Measurements from ENCODE around the gene LZTR1.
A peak's percentile ranks its signal among the peaks of the same experiment; 100 is the strongest.
"Not testable (repeated sequence)": the region's sequence is repeated elsewhere in the genome, so short reads cannot be mapped to it uniquely, and the experiment has no call there.

The LZTR1 gene
- total RNA-seq: 7.1 to 24.6 (median 10.9) reads per million in 17 experiments

DNA sequence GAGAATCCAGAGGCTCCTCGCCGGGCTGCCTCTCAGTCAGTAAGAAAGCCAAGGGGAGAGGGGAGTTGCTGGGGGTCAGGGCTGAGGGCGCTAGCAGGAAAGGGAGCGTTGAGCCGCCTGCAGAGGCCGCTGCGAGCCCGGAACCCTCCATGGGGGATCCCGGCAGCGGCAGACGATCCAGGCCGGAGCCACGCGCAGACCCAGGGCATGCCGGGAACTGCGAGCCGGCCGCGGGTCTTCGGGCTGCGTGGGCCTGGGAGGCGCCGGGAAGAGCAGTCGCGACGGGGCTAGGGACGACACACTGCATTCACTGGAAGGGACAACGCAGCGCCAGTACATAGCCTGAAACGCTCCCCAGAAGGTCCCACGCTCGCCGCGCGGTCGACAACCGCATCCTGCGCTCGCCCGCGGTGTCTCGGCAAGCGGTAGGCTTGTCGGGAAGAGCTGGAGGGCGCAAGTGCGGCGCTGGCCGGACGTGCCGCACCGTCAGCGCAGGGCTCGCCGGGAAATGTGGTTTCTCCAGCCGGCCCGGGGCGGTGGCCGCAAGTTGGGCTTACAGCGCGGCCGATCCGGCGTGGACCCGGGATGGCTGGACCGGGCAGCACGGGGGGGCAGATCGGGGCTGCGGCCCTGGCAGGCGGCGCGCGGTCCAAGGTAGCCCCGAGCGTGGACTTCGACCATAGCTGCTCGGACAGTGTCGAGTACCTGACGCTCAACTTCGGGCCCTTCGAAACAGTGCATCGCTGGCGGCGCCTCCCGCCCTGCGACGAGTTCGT is at the start of gene LZTR1:
Gene LZTR1 (plus strand): TSS at position 511 of the 776 bp plus-strand sequence. CDS start 75 bp downstream, at position 586.
- peak; percentile 86 to 94 (median 90) for DNase-seq

DNA sequence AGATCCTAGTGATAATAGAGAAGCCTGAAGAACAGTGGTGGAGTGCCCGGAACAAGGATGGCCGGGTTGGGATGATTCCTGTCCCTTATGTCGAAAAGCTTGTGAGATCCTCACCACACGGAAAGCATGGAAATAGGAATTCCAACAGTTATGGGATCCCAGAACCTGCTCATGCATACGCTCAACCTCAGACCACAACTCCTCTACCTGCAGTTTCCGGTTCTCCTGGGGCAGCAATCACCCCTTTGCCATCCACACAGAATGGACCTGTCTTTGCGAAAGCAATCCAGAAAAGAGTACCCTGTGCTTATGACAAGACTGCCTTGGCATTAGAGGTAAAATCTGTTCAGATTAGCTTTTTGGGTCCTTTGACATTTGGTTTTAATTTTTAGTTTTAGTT is 48.2 kb upstream of the LZTR1 start:
- DNase-seq: no peak

DNA sequence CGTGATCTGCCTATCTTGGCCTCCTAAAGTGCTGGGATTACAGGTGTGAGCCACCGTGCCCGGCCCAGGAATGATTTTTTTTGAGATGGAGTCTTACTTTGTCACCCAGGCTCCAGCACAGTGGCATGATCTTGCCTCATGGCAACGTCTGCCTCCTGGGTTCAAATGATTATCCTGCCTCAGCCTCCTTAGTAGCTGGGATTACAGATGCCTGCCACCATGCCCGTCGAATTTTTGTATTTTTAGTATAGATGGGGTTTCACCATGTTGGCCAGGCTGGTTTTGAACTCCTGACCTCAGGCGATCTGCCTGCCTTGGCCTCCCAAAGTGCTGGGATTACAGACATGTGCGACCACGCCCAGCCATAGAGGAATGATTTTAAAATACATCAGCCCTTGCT is 47.0 kb upstream of the LZTR1 start:
- DNase-seq: not testable (repeated sequence)

DNA sequence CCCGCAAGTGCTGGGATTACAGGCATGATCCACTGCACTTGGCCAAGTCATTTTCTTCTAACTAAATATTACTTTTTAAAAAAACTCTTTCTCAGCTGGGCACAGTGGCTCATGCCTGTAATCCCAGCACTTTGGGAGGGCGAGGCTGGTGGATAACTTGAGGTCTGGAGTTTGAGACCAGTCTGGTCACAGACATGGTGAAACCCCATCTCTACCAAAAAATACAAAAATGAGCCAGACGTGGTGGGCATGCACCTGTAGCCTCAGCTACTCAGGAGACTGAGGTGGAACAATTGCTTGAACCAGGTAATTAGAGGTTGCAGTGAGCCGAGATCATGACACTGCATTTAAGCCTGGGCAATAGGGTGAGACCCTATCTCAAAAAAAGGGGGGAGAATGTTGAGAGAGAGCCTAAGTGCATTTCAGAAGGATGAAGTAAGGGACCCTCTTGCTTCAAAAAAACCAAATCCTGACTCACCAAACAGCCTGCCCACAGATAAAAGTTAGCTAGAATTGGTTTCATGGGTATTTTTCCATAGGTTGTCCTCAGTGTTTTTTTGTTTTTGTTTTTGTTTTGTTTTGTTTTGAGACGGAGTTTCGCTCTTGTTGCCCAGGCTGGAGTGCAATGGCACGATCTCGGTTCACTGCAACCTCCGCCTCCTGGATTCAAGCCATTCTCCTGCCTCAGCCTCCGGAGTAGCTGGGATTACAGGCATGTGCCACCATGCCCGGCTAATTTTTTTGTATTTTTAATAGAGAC is 46.1 kb upstream of the LZTR1 start:
- DNase-seq: not testable (repeated sequence)

DNA sequence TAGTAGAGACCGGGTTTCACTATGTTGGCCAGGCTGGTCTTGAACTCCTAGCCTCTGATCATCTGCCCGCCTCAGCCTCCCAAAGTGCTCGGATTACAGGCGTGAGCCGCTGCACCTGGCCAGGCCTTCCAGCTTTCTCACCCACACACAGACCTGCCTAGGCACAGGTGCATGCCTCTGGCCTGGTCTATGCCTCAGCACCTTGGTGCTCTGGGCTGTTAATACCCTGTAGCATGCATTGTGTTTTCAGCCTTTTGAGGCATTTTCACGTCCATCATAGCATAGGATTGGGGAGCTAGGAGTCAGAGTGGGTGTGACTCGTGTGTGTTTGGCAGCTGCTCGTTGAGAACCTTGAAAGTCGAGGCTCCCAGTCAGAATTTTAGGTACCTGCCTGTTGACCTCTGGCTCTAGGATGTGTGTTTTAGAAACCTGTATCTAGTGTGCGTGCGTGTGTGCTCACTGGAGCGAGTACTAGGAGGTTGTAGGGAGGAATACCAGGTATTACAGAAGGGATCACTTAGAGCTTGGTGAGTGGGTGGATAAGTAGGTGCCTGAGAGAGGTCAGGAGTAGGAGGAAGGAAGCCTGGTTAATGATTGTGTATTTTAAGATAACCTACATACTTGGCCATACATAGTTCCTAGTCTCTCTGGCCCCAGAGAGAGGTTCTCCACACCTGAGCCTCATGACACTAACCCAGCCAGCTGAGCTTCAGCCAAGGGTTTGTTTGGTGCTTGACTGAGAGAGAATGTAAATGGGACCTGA is 44.9 kb upstream of the LZTR1 start:
- DNase-seq: no peak

DNA sequence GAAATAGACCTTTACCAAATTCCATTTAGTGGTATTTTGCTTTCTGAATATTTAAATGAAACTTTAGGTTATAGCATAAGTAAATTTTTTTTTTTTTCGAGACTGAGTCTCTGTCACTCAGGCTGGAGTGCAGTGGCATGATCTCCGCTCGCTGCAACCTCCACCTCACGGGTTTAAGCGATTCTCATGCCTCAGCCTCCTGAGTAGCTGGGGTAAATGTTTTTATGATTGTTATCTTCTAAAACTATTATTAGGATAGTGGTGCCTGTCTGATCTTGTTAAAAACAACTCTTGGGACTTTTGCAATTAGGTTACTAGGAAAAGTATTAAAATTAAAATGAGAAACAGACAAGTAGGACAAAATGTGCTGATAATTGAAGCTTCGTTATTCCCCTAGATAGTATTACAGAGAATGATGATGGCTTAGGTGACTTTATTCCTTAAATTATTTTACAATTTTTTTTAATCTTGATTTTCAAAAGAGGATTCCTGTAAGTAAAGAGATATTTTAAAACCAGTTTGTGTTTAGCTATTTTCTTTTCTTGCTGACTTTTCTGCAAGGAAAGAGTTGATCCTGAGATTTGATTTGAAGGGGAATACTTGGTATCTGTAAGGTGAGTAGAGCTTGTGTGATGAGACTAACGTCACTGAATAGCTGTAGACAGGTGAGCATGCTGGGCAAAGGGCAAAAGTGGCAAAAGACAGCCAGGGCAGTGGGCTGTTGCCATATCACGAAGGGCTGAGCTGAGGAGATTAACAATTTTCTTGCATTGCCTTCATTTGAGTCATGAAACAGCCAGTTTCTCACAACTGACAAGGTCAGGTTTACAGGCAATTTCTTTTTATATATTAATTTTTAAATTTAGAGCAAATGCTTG is 44.1 kb upstream of the LZTR1 start:
- DNase-seq: no peak

DNA sequence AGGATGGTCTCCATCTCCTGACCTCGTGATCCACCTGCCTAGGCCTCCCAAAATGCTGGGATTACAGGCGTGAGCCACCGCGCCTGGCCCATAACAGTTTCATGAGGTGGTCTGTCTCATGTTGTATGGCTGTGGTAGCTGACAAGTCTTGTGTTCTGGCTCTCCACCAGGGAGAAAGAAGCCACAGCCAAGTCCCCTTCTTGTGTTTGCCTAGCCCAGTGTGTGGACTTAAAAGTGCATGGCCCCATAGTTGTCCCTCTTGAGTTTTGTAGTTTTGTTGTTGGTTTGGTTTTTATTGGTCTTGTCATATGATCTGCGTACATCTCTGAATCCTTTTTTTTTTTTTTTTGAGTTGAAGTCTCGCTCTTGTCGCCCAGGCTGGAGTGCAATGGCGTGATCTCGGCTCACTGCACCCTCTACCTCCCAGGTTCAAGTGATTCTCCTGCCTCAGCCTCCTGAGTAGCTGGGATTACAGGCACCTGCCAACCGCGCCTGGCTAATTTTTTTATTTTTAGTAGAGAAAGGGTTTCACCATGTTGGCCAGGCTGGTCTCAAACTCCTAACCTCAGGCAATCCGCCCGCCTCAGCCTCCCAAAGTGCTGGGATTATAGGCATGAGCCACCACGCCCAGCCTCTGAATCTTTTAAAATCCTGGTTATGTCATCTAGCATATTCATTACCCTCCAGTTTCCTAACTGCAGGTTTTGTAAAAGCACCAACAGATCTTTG is 42.5 kb upstream of the LZTR1 start:
- not testable (repeated sequence) for DNase-seq

DNA sequence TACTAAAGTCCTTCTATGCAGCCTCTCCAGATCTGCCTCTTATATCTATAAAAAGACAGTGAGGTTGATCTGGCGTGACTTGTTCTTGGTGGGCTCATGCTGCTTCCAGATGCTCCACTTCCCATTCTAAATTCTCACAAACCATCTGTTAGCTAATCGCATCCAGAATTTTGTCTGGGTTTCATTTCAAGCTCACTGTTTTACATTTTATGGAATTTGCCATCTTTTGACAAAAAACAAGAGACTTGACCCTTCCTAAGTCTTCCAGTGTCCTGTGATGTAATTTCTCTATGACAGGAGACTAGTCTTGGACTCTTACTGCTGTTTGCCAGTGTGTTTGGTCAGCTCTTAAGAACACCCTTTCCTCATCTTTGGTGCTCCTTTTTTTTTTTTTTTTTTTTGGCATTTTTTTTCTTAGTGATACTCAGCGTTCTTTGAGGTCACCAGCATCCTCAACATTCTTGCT is 41.9 kb upstream of the LZTR1 start:
- no peak for DNase-seq

DNA sequence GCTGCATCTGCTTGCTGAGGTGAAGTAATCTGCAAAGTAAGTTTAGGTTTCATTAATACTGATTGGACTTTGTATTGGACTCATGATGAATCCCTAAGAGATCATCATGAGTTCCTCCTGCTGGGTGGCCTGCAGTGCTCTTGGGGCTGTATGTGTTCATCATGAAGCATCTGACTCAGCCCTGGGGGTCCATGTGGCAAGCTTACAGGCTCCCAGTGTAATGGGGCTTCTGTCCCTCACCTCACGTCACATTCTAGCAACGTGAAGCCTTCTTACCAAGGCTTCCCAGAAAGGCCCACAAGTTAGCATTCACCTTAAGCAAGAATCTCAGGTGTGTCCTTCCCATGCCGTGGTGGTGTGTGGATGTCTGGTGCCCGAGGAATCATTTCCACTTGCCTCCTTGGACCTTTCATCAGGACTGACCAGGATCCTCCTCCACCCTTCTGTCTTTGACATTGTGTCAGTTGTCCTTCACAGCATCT is 41.2 kb upstream of the LZTR1 start:
- no peak for DNase-seq

DNA sequence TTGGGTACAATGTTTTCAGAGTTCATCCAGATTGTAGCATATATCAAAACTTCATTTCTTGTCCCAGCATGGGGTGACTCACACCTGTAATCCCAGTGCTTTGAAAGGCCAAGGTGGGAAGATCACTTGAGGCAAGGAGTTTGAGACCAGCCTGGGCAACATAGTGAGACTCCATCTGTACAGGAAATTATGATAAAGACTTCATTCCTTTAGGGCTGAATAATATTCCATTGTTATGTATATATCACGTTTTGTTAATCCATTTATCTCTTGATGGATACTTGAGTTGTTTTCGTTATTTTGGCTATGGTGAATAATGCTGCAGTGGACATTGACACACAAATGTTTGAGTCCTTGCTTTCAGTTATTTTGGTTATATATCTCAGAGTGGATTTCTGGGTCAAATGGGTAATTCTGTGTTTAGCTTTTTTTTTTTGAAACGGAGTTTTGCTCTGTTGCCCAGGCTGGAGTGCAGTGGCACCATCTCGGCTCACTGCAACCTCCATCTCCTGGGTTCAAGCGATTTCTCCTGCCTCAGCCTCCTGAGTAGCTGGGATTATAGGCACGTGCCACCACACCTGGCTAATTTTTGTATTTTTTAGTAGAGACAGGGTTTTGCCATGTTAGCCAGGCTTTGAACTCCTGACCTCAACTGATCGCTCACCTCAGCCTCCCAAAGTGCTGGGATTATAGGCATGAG is 39.7 kb upstream of the LZTR1 start:
- not testable (repeated sequence) for DNase-seq

DNA sequence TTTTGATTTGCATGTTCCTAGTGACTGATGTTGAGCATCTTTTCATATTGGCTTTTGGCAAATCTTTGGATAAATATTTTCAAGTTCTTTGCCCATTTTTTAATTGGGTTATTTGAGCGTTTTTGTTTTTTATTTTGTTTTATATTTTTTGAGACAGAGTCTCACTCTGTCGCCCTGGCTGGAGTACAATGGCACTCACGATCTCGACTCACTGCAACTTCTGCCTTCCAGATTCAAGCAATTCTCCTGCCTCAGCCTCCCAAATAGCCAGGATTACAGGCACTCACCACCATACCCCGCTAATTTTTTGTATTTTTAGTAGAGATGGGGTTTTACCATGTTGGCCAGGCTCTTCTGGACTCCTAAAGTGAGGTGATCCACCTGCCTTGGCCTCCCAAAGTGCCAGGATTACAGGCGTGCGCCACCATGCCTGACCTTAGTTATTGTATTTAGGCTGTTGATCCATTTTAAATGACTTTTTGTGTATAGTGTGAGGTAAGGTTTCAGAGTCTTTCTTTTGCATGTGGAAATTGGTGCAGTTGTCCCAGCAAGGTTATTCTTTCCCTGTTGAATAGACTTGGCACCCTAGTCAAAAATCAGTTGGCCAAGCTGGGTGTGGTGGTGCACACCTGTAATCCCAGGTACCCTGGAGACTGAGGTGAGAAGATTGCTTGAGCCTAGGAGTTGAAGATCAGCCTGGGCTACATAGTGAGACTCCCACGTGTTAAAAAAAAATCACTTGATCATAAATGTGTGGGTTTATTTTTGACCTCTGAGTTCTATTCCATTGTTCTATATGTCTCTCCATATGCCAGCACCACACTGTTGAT is 38.8 kb upstream of the LZTR1 start:
- DNase-seq: no peak

DNA sequence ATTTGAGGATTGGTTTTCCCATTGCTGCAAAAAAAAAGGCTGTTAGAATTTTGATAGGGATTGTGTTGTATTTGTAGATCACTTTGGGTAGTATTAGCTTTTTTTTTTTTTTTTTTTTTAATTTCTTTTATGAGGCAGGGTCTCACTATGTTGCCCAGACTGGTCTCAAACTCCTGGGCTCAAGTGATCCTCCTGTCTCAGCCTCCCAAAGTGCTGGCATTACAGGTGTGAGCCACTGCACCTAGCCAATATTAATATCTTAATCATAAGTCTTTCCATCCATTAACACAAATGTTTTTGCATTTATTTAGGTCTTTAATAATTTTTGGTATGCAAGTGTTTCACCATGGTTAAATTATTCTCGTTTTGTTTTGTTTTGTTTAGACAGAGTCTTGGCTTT is 38.1 kb upstream of the LZTR1 start:
- no peak for DNase-seq

DNA sequence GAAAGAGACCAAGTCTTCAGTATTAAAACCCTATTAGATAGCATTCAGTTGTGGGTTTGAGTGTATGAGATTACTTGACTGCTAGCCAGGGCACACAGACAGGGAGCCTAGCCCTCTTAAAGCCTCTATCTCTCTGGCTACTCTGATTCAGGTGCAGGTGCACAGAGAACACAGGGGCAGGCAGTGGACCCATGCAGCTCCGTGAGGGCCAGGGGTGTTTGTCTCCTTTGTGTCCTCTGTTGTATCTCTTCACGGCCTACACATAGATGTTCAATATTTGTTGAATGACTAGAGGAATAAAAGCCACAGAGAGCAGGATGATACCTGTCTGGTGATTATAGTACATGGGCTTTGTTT is 36.5 kb upstream of the LZTR1 start:
- DNase-seq: no peak

DNA sequence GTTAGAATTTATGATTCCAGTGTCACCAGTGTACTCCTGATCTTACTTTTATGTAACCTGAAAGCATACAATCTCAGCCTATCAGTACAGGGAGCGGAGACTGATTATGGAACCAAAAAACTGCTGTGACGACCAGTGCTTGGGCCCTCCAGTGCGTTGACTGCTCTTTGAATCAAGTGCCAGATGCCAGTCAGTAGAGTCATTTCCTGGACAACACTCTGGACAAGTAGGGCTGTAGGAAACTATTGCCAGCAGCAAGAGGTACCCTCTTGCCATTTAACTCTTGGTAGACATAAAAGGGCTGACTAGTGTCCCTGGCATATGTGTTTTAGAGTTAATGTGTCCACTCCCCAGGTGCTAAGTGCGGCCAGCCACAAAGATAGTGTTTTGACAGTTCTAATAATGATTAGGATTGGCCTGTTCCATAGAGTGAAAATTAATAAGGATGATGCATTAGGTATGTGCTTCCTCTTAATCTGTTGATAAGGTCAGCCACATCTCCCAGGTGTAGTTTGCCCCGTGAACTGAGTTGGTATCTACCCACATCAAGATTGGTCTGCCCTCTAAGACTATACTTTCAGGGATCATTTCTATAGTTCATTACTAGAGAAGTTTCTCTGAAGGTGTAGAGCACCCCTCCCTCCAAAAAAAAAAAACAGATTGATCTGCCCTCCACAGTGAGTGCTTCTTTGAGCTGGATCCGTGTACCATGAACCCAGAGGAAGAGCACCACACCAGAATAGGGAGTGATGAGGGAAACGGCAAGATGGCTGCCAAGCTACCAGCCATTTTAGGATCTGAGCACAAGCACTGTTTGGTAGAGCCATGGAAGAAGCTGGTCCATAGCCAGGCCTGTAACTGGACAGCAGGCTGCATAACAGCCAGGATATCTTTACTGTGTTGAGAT is 35.8 kb upstream of the LZTR1 start:
- no peak for DNase-seq

DNA sequence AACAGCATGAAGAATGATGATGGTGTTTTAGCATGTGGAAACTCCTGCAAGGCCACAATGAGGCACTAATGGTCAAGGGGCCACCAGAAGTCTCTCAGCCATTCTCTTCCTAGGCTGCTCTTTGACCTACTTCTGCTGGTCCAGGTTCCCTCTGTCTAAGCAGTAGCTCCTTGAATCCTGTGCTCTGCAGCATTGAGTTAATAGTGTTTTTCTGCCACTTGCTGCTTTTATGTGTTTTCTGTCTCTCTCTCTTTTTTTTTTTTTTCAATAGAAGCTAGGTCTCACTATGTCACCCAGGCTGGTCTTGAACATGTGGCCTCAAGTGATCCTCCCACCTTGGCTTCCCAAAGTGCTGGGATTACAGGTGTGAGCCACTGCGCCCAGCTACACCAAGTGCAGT is 35.1 kb upstream of the LZTR1 start:
- DNase-seq: no peak

DNA sequence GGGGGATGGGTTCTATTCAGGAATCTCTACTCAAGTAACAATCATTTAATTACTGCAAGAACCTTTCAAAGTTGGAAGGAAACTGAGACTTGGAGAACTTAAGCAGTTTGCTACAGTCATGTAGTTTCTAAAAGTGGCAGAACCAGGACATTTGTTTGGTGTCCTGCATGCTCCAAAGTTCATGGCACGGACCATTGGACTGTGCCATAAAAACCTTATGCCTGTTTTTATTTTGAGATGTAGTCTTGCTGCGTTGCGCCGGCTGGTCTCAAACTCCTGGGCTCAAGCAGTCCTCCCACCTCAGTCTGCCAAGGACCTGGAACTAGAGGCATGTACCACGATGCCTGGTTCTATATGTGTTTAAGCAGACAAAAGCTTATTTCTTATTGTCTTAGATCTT is 33.6 kb upstream of the LZTR1 start:
- DNase-seq: no peak

DNA sequence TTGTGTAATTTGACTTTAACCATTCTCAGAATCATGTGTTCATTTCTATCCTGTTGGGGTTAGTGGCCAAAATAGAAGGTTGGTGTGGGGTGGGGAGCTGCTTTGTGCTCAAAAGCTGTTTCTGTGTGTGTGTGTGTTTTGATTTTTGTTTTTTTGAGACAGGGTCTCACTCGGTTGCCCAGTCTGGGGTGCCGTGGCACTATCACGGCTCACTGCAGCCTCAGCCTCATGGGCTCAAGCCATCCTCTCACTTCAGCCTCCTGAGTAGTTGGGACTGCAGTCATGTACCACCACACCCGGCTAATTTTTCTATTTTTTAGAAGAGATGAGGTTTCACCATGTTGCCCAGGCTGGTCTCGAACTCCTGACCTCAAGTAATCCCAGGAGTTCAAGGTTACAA is 33.1 kb upstream of the LZTR1 start:
- no peak for DNase-seq

DNA sequence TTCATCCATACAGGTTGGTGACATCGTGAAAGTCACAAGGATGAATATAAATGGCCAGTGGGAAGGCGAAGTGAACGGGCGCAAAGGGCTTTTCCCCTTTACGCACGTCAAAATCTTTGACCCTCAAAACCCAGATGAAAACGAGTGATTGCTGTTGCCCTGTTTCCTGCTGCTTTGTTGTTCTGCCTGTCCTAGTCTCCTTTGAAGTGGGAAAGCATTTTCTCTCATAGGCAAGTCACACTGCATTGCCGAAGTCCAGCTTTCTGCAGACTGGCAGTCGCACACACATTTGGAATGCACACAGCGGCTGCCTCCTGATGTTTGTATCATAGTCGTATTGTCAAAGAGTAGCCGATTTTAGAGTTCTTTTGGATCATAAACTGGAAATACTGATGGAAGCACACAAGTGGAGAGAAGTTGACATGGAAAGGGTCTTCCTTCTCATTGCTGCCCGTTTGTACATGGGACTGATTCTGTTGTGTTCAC is 32.4 kb upstream of the LZTR1 start:
- no peak for DNase-seq
